Measurements from ENCODE around the gene ZGPAT. TPM values are rescaled to one million over a fixed set of nuclear protein-coding genes. Genes with fewer than 3 reads are reported as not detected.

ZGPAT gene
- total and polyA plus RNA-seq, 2 of the 13 experiments (the other 11 are each of a cell fraction or from before 2014, with no cell fraction given) = 23.0 to 41.9 TPM

DNA sequence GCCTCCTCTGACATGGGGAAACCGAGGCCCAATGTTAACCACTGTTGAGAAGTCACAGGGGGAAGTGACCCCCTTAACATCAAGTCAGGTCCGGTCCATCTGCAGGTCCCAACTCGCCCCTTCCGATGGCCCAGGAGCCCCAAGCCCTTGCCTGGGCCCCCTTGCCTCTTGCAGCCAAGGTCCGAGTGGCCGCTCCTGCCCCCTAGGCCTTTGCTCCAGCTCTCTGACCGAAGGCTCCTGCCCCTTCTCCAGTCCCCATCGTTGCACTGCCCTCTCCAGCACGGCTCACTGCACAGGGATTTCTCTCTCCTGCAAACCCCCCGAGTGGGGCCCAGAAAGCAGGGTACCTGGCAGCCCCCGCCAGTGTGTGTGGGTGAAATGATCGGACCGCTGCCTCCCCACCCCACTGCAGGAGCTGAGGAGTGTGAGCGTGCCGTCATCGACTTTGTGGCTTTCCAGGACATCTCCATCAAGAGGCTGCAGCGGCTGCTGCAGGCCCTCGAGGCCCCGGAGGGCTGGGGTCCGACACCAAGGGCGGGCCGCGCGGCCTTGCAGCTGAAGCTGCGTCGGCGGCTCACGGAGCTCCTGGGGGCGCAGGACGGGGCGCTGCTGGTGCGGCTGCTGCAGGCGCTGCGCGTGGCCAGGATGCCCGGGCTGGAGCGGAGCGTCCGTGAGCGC, 9.8 kb upstream of the ZGPAT start (continued):
- TF ChIP-seq, protein P1, sequence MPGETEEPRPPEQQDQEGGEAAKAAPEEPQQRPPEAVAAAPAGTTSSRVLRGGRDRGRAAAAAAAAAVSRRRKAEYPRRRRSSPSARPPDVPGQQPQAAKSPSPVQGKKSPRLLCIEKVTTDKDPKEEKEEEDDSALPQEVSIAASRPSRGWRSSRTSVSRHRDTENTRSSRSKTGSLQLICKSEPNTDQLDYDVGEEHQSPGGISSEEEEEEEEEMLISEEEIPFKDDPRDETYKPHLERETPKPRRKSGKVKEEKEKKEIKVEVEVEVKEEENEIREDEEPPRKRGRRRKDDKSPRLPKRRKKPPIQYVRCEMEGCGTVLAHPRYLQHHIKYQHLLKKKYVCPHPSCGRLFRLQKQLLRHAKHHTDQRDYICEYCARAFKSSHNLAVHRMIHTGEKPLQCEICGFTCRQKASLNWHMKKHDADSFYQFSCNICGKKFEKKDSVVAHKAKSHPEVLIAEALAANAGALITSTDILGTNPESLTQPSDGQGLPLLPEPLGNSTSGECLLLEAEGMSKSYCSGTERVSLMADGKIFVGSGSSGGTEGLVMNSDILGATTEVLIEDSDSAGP (CRISPR knock-in tag; IDR thresholded peaks at IDR 0.05; ENCODE audit: borderline replicate concordance) = no peak
- no peak for TF ChIP-seq ZBTB21 (CRISPR knock-in tag; IDR thresholded peaks at IDR 0.05)
- no peak for TF ChIP-seq NKX3-1 (CRISPR knock-in tag; IDR thresholded peaks at IDR 0.05)
- no peak for TF ChIP-seq SIX4 (CRISPR knock-in tag; IDR thresholded peaks at IDR 0.05)
- no peak for TF ChIP-seq ZNF350 (CRISPR knock-in tag; IDR thresholded peaks at IDR 0.05; ENCODE audit: borderline replicate concordance, low read depth)
- TF ChIP-seq, protein P2, sequence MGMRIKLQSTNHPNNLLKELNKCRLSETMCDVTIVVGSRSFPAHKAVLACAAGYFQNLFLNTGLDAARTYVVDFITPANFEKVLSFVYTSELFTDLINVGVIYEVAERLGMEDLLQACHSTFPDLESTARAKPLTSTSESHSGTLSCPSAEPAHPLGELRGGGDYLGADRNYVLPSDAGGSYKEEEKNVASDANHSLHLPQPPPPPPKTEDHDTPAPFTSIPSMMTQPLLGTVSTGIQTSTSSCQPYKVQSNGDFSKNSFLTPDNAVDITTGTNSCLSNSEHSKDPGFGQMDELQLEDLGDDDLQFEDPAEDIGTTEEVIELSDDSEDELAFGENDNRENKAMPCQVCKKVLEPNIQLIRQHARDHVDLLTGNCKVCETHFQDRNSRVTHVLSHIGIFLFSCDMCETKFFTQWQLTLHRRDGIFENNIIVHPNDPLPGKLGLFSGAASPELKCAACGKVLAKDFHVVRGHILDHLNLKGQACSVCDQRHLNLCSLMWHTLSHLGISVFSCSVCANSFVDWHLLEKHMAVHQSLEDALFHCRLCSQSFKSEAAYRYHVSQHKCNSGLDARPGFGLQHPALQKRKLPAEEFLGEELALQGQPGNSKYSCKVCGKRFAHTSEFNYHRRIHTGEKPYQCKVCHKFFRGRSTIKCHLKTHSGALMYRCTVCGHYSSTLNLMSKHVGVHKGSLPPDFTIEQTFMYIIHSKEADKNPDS (CRISPR knock-in tag; IDR thresholded peaks at IDR 0.05) = no peak
- no peak for TF ChIP-seq ZNF776 (CRISPR knock-in tag; IDR thresholded peaks at IDR 0.05)
- no peak for TF ChIP-seq ZNF740 (CRISPR knock-in tag; IDR thresholded peaks at IDR 0.05)
- TF ChIP-seq NCOA5 (CRISPR knock-in tag; IDR thresholded peaks at IDR 0.05) = no peak
- TF ChIP-seq CEBPB (IDR thresholded peaks at IDR 0.05; ENCODE audit: borderline replicate concordance, low read depth, low read length) = no peak
- 0 out of 2 replicates have a peak, but pooled peaks have one; percentile 46 for TF ChIP-seq ZNF234 (CRISPR knock-in tag; conservative IDR thresholded peaks at IDR 0.05)
- no peak for TF ChIP-seq CAMTA2 (CRISPR knock-in tag; IDR thresholded peaks at IDR 0.05; ENCODE audit: borderline replicate concordance)
- no peak for TF ChIP-seq NFE2L2 (IDR thresholded peaks at IDR 0.05; ENCODE audit: low read length)
- no peak for TF ChIP-seq CCAR2 (optimal IDR thresholded peaks at IDR 0.05; ENCODE audit: low read depth, low read length)
- TF ChIP-seq, protein P3, sequence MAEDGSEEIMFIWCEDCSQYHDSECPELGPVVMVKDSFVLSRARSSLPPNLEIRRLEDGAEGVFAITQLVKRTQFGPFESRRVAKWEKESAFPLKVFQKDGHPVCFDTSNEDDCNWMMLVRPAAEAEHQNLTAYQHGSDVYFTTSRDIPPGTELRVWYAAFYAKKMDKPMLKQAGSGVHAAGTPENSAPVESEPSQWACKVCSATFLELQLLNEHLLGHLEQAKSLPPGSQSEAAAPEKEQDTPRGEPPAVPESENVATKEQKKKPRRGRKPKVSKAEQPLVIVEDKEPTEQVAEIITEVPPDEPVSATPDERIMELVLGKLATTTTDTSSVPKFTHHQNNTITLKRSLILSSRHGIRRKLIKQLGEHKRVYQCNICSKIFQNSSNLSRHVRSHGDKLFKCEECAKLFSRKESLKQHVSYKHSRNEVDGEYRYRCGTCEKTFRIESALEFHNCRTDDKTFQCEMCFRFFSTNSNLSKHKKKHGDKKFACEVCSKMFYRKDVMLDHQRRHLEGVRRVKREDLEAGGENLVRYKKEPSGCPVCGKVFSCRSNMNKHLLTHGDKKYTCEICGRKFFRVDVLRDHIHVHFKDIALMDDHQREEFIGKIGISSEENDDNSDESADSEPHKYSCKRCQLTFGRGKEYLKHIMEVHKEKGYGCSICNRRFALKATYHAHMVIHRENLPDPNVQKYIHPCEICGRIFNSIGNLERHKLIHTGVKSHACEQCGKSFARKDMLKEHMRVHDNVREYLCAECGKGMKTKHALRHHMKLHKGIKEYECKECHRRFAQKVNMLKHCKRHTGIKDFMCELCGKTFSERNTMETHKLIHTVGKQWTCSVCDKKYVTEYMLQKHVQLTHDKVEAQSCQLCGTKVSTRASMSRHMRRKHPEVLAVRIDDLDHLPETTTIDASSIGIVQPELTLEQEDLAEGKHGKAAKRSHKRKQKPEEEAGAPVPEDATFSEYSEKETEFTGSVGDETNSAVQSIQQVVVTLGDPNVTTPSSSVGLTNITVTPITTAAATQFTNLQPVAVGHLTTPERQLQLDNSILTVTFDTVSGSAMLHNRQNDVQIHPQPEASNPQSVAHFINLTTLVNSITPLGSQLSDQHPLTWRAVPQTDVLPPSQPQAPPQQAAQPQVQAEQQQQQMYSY (CRISPR knock-in tag; IDR thresholded peaks at IDR 0.05) = no peak
- TF ChIP-seq MAFG (CRISPR knock-in tag; IDR thresholded peaks at IDR 0.05) = no peak
- no peak for TF ChIP-seq ZNF232 (CRISPR knock-in tag; IDR thresholded peaks at IDR 0.05; ENCODE audit: borderline replicate concordance)
- TF ChIP-seq XBP1 (CRISPR knock-in tag; IDR thresholded peaks at IDR 0.05) = no peak
- no peak for TF ChIP-seq TBP (CRISPR knock-in tag; IDR thresholded peaks at IDR 0.05)
- TF ChIP-seq SOX5 (CRISPR knock-in tag; IDR thresholded peaks at IDR 0.05; ENCODE audit: borderline replicate concordance) = no peak
- TF ChIP-seq ZNF33B (CRISPR knock-in tag; IDR thresholded peaks at IDR 0.05) = no peak
- TF ChIP-seq KDM4B (CRISPR knock-in tag; IDR thresholded peaks at IDR 0.05) = no peak
- no peak for TF ChIP-seq ZNF761 (CRISPR knock-in tag; conservative IDR thresholded peaks at IDR 0.05)
